Tibial artery (tissue), 4 donors: ENCODE results near the gene THG1L.
"Not testable (repeated sequence)": the region's sequence is repeated elsewhere in the genome, so short reads cannot be mapped to it uniquely, and the experiment has no call there.

ENCODE experiments used
- DNase-seq, 2 donors: peaks; one replicate each; pipeline ENCODE4 v3.0.0-alpha.2; 2019
- H3K27ac ChIP-seq, 2 donors: fragments of 200-600 bp; sonication (generic) in 1 of 2; 1 replicate in 1 of 2; 2 replicates in 1 of 2; pipeline ENCODE4 v1.5.1; 2018 to 2019; ENCODE audit warnings: mild to moderate bottlenecking in 1 of 2
- H3K27me3 ChIP-seq, 2 donors: fragments of 200-600 bp; sonication (generic) in 1 of 2; one replicate each; pipeline versions ENCODE4 v1.5.1 to v1.6.0; 2016 to 2019
- H3K36me3 ChIP-seq, 3 donors: fragments of 200-600 bp; sonication (generic) in 2 of 3; one replicate each; pipeline ENCODE4 v1.5.1; 2016 to 2019; ENCODE audit warnings: mild to moderate bottlenecking in 2 of 3
- H3K4me1 ChIP-seq, 4 donors: fragments of 200-600 bp; sonication (generic) in 2 of 4; 1 replicate in 3 of 4; 2 replicates in 1 of 4; pipeline ENCODE4 v1.5.1; 2016 to 2019
- H3K4me3 ChIP-seq, 2 donors: fragments of 200-600 bp; sonication (generic) in 1 of 2; 1 replicate in 1 of 2; 2 replicates in 1 of 2; pipeline ENCODE4 v1.5.1; 2018 to 2019; ENCODE audit warnings: mild to moderate bottlenecking in 2 of 2
- H3K9me3 ChIP-seq, 3 donors: fragments of 200-600 bp; sonication (generic) in 1 of 3; one replicate each; pipeline ENCODE4 v1.5.1; 2016 to 2019
- intact Hi-C: fragments of 100-400 bp; cut with DNase I; formaldehyde crosslinking; loops from one replicate; pipeline ENCODE4 v1.15.0; 2023; ENCODE audit warnings: low total_unique reads
- TF ChIP-seq, protein P1 (sequence below), 2 experiments: fragments of 200-600 bp in 1 of 2; fragments of 450-650 bp in 1 of 2; IDR thresholded peaks; one replicate each; pipeline ENCODE4 v1.5.1; 2017 to 2019; ENCODE audit warnings: antibody characterized with exemption in 2 of 2, mild to moderate bottlenecking in 1 of 2, moderate library complexity in 1 of 2

The THG1L gene

DNA sequence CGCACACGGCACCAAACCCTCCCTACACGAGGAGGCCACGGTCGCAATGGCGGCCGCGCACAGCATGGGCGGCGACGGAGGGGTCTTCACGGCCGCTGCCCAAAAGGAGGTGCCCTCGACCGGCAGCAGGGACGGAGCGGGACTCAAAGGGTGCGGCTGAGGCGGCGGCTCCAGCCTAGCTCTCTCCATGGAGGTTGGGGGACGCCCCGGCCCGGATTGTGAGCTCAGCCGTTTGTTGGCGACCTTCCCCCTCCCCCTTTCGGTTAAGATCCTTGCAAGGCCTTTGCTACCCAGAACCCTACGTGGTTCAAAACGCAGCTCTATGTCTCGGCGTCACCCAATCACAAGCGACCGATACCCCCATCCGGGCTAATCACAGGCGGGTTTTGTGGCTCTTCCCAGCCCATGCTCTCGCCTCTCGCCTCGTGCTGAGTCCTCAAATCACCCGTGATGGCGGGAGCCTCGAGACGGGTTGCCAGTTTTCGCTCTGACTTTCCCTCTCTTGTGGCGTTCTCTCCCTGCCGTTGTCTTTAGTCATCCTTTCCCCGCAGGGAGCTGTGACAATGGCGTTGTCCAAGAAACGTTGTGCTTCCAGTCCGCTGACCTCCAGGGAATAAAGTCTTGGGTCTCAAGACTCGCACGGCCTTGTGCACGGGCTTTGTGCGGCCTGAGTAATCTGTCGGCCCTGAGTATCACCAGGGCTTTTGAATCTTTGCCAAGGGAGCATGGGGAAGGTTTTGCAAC is 40.4 kb upstream of the THG1L start:
- no peaks in the 10 kb centered on the region for H3K9me3 ChIP-seq
- H3K27ac ChIP-seq = no peak overlapping the region
- H3K4me1 ChIP-seq = no peaks in the 10 kb centered on the region
- no peaks in the 10 kb centered on the region for H3K36me3 ChIP-seq
- TF ChIP-seq, protein P1, sequence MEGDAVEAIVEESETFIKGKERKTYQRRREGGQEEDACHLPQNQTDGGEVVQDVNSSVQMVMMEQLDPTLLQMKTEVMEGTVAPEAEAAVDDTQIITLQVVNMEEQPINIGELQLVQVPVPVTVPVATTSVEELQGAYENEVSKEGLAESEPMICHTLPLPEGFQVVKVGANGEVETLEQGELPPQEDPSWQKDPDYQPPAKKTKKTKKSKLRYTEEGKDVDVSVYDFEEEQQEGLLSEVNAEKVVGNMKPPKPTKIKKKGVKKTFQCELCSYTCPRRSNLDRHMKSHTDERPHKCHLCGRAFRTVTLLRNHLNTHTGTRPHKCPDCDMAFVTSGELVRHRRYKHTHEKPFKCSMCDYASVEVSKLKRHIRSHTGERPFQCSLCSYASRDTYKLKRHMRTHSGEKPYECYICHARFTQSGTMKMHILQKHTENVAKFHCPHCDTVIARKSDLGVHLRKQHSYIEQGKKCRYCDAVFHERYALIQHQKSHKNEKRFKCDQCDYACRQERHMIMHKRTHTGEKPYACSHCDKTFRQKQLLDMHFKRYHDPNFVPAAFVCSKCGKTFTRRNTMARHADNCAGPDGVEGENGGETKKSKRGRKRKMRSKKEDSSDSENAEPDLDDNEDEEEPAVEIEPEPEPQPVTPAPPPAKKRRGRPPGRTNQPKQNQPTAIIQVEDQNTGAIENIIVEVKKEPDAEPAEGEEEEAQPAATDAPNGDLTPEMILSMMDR (IDR thresholded peaks at IDR 0.05) = no peak
- DNase-seq = no peak
- intact Hi-C loops = no loop called here
- no peak overlapping the region for H3K4me3 ChIP-seq
- H3K27me3 ChIP-seq = no peaks in the 10 kb centered on the region

DNA sequence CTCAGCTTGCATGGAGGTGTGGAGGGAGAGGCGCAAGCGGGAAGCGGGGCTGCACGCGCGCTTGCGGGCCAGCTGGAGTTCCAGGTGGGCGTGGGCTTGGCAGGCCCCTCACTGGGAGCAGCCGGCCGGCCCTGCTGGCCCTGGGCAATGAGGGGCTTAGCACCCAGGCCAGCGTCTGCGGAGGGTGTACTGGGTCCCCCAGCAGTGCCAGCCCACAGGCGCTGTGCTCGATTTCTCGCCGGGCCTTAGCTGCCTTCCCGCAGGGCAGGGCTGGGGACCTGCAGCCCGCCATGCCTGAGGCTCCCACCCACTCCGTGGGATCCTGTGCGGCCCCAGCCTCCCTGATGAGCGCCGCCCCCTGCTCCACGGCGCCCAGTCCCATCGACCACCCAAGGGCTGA is 37.4 kb upstream of the THG1L start:
- H3K4me3 ChIP-seq, H3K4me1 ChIP-seq, H3K27me3 ChIP-seq, DNase-seq, H3K36me3 ChIP-seq, H3K9me3 ChIP-seq, intact Hi-C loops, H3K27ac ChIP-seq: not testable (repeated sequence)

DNA sequence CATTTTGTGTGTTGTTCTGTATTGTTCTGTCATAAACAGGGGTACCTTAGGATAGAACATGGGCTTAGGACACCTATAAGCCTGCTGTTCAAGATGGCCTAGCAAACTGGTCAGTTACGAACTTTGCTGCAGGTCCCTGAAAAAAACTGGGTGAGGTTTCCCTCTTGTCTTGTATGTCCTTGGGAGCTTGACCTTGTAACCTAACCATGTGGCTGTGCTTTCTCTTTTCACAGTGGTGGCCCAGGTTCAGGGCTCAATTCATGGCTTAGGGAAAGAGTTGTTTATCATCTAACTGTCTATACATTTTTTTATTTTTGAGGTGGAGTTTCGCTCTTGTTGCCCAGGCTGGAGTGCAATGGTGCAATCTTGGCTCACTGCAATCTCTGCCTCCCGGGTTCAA is 35.1 kb upstream of the THG1L start:
- DNase-seq, H3K27me3 ChIP-seq, H3K4me3 ChIP-seq, intact Hi-C loops, H3K4me1 ChIP-seq, H3K9me3 ChIP-seq, H3K36me3 ChIP-seq, H3K27ac ChIP-seq: not testable (repeated sequence)

DNA sequence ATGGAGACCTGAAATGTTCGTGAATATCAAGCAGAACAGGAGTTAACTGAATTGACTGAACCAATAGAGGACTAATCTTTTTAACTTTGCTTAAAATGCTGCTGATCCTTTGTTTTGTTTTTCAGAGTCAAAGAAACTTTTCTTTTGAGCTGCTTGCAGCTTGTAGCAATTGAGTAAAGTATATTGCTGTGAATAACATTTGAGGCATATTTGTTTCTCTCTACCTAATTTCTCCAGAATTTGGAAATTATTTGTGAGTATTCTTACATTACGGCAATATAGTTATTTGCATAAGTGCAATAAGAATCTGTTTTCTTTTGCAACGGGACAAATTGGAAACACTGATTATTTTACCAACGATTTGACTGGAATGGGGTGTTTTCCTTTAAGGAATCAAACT is 32.5 kb upstream of the THG1L start:
- H3K27ac ChIP-seq, DNase-seq, H3K4me3 ChIP-seq, H3K27me3 ChIP-seq, H3K36me3 ChIP-seq, H3K9me3 ChIP-seq, intact Hi-C loops, H3K4me1 ChIP-seq: not testable (repeated sequence)

DNA sequence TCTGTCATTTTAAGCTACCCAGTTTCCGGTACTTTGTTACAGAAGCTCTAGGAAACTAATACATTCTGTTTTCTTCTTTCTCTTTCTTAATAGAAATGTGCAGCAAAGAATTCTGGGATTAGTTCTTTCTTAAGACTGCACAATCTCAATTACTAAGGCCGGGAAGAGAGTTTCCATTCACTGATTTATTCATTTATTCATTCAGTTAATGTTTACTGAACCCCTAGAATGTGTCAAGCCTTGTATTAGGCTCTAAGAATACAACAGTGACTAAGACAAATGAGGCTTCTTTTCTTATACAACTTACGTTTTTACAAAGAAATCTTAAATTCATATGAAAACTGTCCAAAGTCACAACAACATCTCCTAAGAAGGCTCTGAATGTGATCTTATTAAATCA is 27.5 kb upstream of the THG1L start:
- H3K36me3 ChIP-seq = no peaks in the 10 kb centered on the region
- no peaks in the 10 kb centered on the region for H3K27me3 ChIP-seq
- no peak for DNase-seq
- H3K9me3 ChIP-seq = peaks cover 0 to 3% (median 0%) of the 10 kb centered on the region in 3 donors
- no peaks in the 10 kb centered on the region for H3K4me1 ChIP-seq
- H3K27ac ChIP-seq = no peak overlapping the region
- TF ChIP-seq, protein P1 (IDR thresholded peaks at IDR 0.05) = no peak
- intact Hi-C loops = no loop called here
- H3K4me3 ChIP-seq = no peak overlapping the region

- intact Hi-C loops = no loop called here
- Histone ChIP-seq H3K36me3 (no peaks in the 10 kb centered on the region), H3K9me3 (no peaks in the 10 kb centered on the region), H3K27me3 (no peaks in the 10 kb centered on the region), H3K27ac (no peak overlapping the region), H3K4me3 (no peak overlapping the region), H3K4me1 (peaks cover 0 to 17% (median 4%) of the 10 kb centered on the region in 4 donors)
- DNase-seq = no peak
- TF ChIP-seq, protein P1 (IDR thresholded peaks at IDR 0.05) = no peak
Measured at GRCh38 chr5:157708866-157709265, 22.4 kb upstream of the THG1L start.

- Histone ChIP-seq H3K4me1 (peaks cover 0 to 17% (median 4%) of the 10 kb centered on the region in 4 donors), H3K27ac (no peak overlapping the region), H3K9me3 (no peaks in the 10 kb centered on the region), H3K36me3 (no peaks in the 10 kb centered on the region), H3K4me3 (no peak overlapping the region), H3K27me3 (no peaks in the 10 kb centered on the region)
- intact Hi-C loops = no loop called here
- TF ChIP-seq, protein P1 (IDR thresholded peaks at IDR 0.05) = no peak
- DNase-seq = no peak
Measured at GRCh38 chr5:157709346-157709745, 21.9 kb upstream of the THG1L start.
